ENCODE results near the gene DCLK1.

The DCLK1 gene

GRCh38 chr13:36030670-36031331 lies 100.4 kb downstream of the DCLK1 start:
- no peaks in the 10 kb centered on the region for H3K27me3 ChIP-seq (ENCODE audit: insufficient read depth, poor library complexity, severe bottlenecking)
- TF ChIP-seq GABPA (IDR thresholded peaks at IDR 0.05; ENCODE audit: low read depth) (no peak), POLR2AphosphoS5 (IDR thresholded peaks at IDR 0.05; ENCODE audit: low read depth) (no peak)
- DNase-seq (ENCODE audit: low read depth in 1 of 2, low spot score in 1 of 2): no peak
- no peak overlapping the region for H3K27ac ChIP-seq (replicated peaks)
- H3K4me3 ChIP-seq (replicated peaks; ENCODE audit: insufficient read depth, low read length): no peak overlapping the region

- no peak overlapping the region for H3K4me3 ChIP-seq (replicated peaks; ENCODE audit: insufficient read depth, low read length)
- no peak overlapping the region for H3K27ac ChIP-seq (replicated peaks)
- TF ChIP-seq POLR2AphosphoS5 (IDR thresholded peaks at IDR 0.05; ENCODE audit: low read depth): no peak
- no peak for TF ChIP-seq REST (IDR thresholded peaks at IDR 0.05; ENCODE audit: insufficient replicate concordance, low read depth)
- TF ChIP-seq GABPA (IDR thresholded peaks at IDR 0.05; ENCODE audit: low read depth): no peak
- no peak for TF ChIP-seq CTCF (IDR thresholded peaks at IDR 0.05; ENCODE audit: insufficient read depth, low read length)
- TF ChIP-seq SPI1 (IDR thresholded peaks at IDR 0.05; ENCODE audit: borderline replicate concordance, low read depth): no peak
- no peak for DNase-seq (ENCODE audit: low read depth in 1 of 2, low spot score in 1 of 2)
- no peaks in the 10 kb centered on the region for H3K27me3 ChIP-seq (ENCODE audit: insufficient read depth, poor library complexity, severe bottlenecking)
Observed at GRCh38 chr13:36029166-36029565, 102.0 kb downstream of the DCLK1 start.

- Histone ChIP-seq H3K4me3 (replicated peaks; ENCODE audit: insufficient read depth, low read length) (no peak overlapping the region), H3K27me3 (ENCODE audit: insufficient read depth, poor library complexity, severe bottlenecking) (no peaks in the 10 kb centered on the region), H3K27ac (replicated peaks) (no peak overlapping the region)
- TF ChIP-seq SPI1 (IDR thresholded peaks at IDR 0.05; ENCODE audit: borderline replicate concordance, low read depth): no peak
- no peak for TF ChIP-seq GABPA (IDR thresholded peaks at IDR 0.05; ENCODE audit: low read depth)
- TF ChIP-seq POLR2AphosphoS5 (IDR thresholded peaks at IDR 0.05; ENCODE audit: low read depth): no peak
- TF ChIP-seq REST (IDR thresholded peaks at IDR 0.05; ENCODE audit: insufficient replicate concordance, low read depth): no peak
- no peak for TF ChIP-seq CTCF (IDR thresholded peaks at IDR 0.05; ENCODE audit: insufficient read depth, low read length)
- DNase-seq (ENCODE audit: low read depth in 1 of 2, low spot score in 1 of 2): no peak
Observed at GRCh38 chr13:36028359-36029025, 102.7 kb downstream of the DCLK1 start.

GRCh38 chr13:36026531-36026930 lies 104.7 kb downstream of the DCLK1 start:
- Histone ChIP-seq H3K27me3 (ENCODE audit: insufficient read depth, poor library complexity, severe bottlenecking) (no peaks in the 10 kb centered on the region), H3K4me3 (replicated peaks; ENCODE audit: insufficient read depth, low read length) (no peak overlapping the region), H3K27ac (replicated peaks) (no peak overlapping the region)
- DNase-seq (ENCODE audit: low read depth in 1 of 2, low spot score in 1 of 2): no peak
- TF ChIP-seq REST (IDR thresholded peaks at IDR 0.05; ENCODE audit: insufficient replicate concordance, low read depth) (no peak), SPI1 (IDR thresholded peaks at IDR 0.05; ENCODE audit: borderline replicate concordance, low read depth) (no peak), CTCF (IDR thresholded peaks at IDR 0.05; ENCODE audit: insufficient read depth, low read length) (no peak), POLR2AphosphoS5 (IDR thresholded peaks at IDR 0.05; ENCODE audit: low read depth) (no peak), GABPA (IDR thresholded peaks at IDR 0.05; ENCODE audit: low read depth) (no peak)
